Endothelial cell of umbilical vein (primary cell): Measurements from ENCODE around the gene CCR5. TPM values are rescaled to one million over a fixed set of nuclear protein-coding genes. Genes with fewer than 3 reads are reported as not detected.

ENCODE experiments used
- BruUV-seq: library from RNA; stranded (reverse); fragments of 400-500 nt; replicated peaks from 2 replicates; lab custom pipeline; 2021; lab: Mats Ljungman, UMichigan
- CTCF ChIA-PET: fragments of 300-600, 350-600 bp; sonication (Branson Sonifier 250); formaldehyde crosslinking; loops from one replicate; lab custom pipeline; 2021; ENCODE audit warnings: antibody characterized with exemption, inconsistent platforms; lab: Charles Lee
- POLR2A ChIA-PET: fragments of 300-600, 350-600 bp; sonication (Branson Sonifier 250); formaldehyde crosslinking; loops from one replicate; lab custom pipeline; 2021; ENCODE audit warnings: antibody characterized with exemption, inconsistent platforms; lab: Charles Lee
- DNase-seq: peaks from one replicate; pipeline ENCODE4 v3.0.0-alpha.2; 2011; ENCODE audit warnings: low read depth, low spot score
- FAIRE-seq: peaks from 2 replicates; lab custom pipeline; 2011; peaks lifted over from hg19 to GRCh38; lab: Jason Lieb, UNC
- H2AFZ ChIP-seq: 2 replicates; pipeline ENCODE4 v1.6.0; 2012; ENCODE audit warnings: low read depth, low read length, control low read depth, inconsistent platforms
- H3K27ac ChIP-seq: 2 replicates; pipeline ENCODE4 v1.5.1; 2011; ENCODE audit warnings: low read depth, mild to moderate bottlenecking, control low read depth, low read length, moderate library complexity; ENCODE audit not compliant: insufficient read depth
- H3K27me3 ChIP-seq, 2 experiments: 2 replicates each; pipeline versions ENCODE4 v1.6.0 to v1.6.1; 2011; ENCODE audit warnings: low read length in 2 of 2, mixed read lengths in 1 of 2; ENCODE audit not compliant: control insufficient read depth in 2 of 2, insufficient read depth in 2 of 2
- H3K36me3 ChIP-seq, 2 experiments: 2 replicates in 1 of 2; 3 replicates in 1 of 2; pipeline ENCODE4 v1.5.1; 2011; ENCODE audit warnings: low read length in 2 of 2, mild to moderate bottlenecking in 1 of 2, moderate library complexity in 1 of 2; ENCODE audit not compliant: control insufficient read depth in 2 of 2, insufficient read depth in 2 of 2; ENCODE audit errors: extremely low read depth in 1 of 2
- H3K4me1 ChIP-seq: 3 replicates; pipeline ENCODE4 v1.5.1; 2011; ENCODE audit warnings: mild to moderate bottlenecking, low read length; ENCODE audit not compliant: control insufficient read depth, insufficient read depth; ENCODE audit errors: extremely low read depth
- H3K4me2 ChIP-seq: 2 replicates; pipeline ENCODE4 v1.6.1; 2011; ENCODE audit warnings: low read length, control low read depth, mixed read lengths; ENCODE audit not compliant: insufficient read depth
- H3K4me3 ChIP-seq, 3 experiments: fragments of 200-600 bp in 1 of 3; sonication (generic), shearing (Covaris generic) in 1 of 3; replicated peaks in 1 of 3; 2 replicates each; pipeline ENCODE4 v1.5.1; 2011 to 2016; ENCODE audit warnings: control low read depth in 3 of 3, low read length in 3 of 3, mild to moderate bottlenecking in 2 of 3, inconsistent platforms in 1 of 3, low read depth in 1 of 3, moderate library complexity in 1 of 3; ENCODE audit not compliant: insufficient read depth in 1 of 3
- H3K79me2 ChIP-seq: 2 replicates; pipeline ENCODE4 v1.6.0; 2012; ENCODE audit warnings: low read length, inconsistent platforms; ENCODE audit not compliant: control insufficient read depth, insufficient read depth
- H3K9ac ChIP-seq: replicated peaks from 2 replicates; pipeline ENCODE3; 2011; ENCODE audit warnings: low read length, control low read depth; ENCODE audit not compliant: insufficient read depth; ENCODE audit errors: extremely low read depth
- H3K9me1 ChIP-seq: replicated peaks from 3 replicates; pipeline ENCODE4 v1.6.0; 2011; ENCODE audit warnings: mild to moderate bottlenecking, low read length; ENCODE audit not compliant: control insufficient read depth, insufficient read depth; ENCODE audit errors: extremely low read depth
- H3K9me3 ChIP-seq: replicated peaks from 2 replicates; pipeline ENCODE4 v1.5.1; 2012; ENCODE audit warnings: low read length, inconsistent platforms; ENCODE audit not compliant: control insufficient read depth, insufficient read depth
- H4K20me1 ChIP-seq: replicated peaks from 2 replicates; pipeline ENCODE3; 2011; ENCODE audit warnings: mild to moderate bottlenecking, low read length; ENCODE audit not compliant: control insufficient read depth, insufficient read depth; ENCODE audit errors: extremely low read depth
- EZH2 ChIP-seq: IDR thresholded peaks from 2 replicates; pipeline ENCODE4 v1.6.1; 2012; ENCODE audit warnings: borderline replicate concordance, low read depth, mild to moderate bottlenecking, moderate library complexity, low read length, inconsistent platforms; ENCODE audit not compliant: severe bottlenecking
- FOS ChIP-seq: IDR thresholded peaks from 2 replicates; pipeline ENCODE4 v1.6.1; 2011; ENCODE audit warnings: mild to moderate bottlenecking, low read length, moderate library complexity, borderline replicate concordance; ENCODE audit not compliant: insufficient read depth
- GATA2 ChIP-seq: IDR thresholded peaks from 2 replicates; pipeline ENCODE4 v1.7.0; 2011; ENCODE audit warnings: low read depth, mild to moderate bottlenecking, moderate library complexity, mixed read lengths, low read length; ENCODE audit not compliant: insufficient read length, insufficient read depth
- JUN ChIP-seq: IDR thresholded peaks from 2 replicates; pipeline ENCODE4 v1.6.1; 2011; ENCODE audit warnings: borderline replicate concordance, low read depth; ENCODE audit not compliant: insufficient read length, insufficient read depth
- MYC ChIP-seq: IDR thresholded peaks from one replicate; pipeline ENCODE4 v1.6.1; 2011; ENCODE audit warnings: mild to moderate bottlenecking, low read depth, low read length
- POLR2A ChIP-seq: IDR thresholded peaks from 2 replicates; pipeline ENCODE4 v1.6.1; 2012; ENCODE audit warnings: low read depth, mild to moderate bottlenecking, control low read depth, low read length
- POLR2AphosphoS5 ChIP-seq: IDR thresholded peaks from 2 replicates; pipeline ENCODE4 v1.6.1; 2012; ENCODE audit warnings: low read depth, mild to moderate bottlenecking, control low read depth, low read length, moderate library complexity; ENCODE audit not compliant: insufficient read depth
- dilution Hi-C: fragments of 300-500 bp; cut with MboI; formaldehyde crosslinking; loops from one replicate; pipeline ENCODE4 v1.15.0; 2019; ENCODE audit warnings: low sequenced_read_pairs; ENCODE audit not compliant: extremely low pct_ligation_motif_present
- intact Hi-C: fragments of 100-400 bp; cut with micrococcal nuclease; formaldehyde crosslinking; loops from one replicate; pipeline ENCODE4 v1.10.0; 2022
- polyA plus RNA-seq, 4 experiments: library from polyadenylated mRNA; depleted of rRNA in 3 of 4; stranded (reverse) in 3 of 4; unstranded in 1 of 4; fragments of >200 nt; gene quantifications; 2 replicates each; pipeline versions ENCODE4 v1.2.1 to v1.2.3, GENCODE V29; 2011 to 2012; ENCODE audit warnings: missing spikeins in 1 of 4
- total RNA-seq: library from RNA; stranded (reverse); gene quantifications from 2 replicates; pipeline ENCODE4 v1.2.3, GENCODE V29; 2021
- TF ChIP-seq, protein P1 (sequence below): IDR thresholded peaks from 2 replicates; pipeline ENCODE4 v1.6.1; 2011; ENCODE audit not compliant: insufficient read depth, insufficient read length
- TF ChIP-seq, protein P2 (sequence below), 2 donors: IDR thresholded peaks; 1 replicate in 1 of 2; 2 replicates in 1 of 2; pipeline ENCODE4 v1.5.1; 2011; ENCODE audit warnings: low read length in 2 of 2, mild to moderate bottlenecking in 2 of 2, moderate library complexity in 2 of 2, control low read depth in 1 of 2, inconsistent platforms in 1 of 2, low read depth in 1 of 2; ENCODE audit not compliant: insufficient read depth in 1 of 2; ENCODE audit errors: extremely low read depth in 1 of 2

The CCR5 gene
- total and polyA plus RNA-seq, 2 donors (not counting 3 experiments of a cell fraction or from before 2014, with no cell fraction given): not detected

DNA sequence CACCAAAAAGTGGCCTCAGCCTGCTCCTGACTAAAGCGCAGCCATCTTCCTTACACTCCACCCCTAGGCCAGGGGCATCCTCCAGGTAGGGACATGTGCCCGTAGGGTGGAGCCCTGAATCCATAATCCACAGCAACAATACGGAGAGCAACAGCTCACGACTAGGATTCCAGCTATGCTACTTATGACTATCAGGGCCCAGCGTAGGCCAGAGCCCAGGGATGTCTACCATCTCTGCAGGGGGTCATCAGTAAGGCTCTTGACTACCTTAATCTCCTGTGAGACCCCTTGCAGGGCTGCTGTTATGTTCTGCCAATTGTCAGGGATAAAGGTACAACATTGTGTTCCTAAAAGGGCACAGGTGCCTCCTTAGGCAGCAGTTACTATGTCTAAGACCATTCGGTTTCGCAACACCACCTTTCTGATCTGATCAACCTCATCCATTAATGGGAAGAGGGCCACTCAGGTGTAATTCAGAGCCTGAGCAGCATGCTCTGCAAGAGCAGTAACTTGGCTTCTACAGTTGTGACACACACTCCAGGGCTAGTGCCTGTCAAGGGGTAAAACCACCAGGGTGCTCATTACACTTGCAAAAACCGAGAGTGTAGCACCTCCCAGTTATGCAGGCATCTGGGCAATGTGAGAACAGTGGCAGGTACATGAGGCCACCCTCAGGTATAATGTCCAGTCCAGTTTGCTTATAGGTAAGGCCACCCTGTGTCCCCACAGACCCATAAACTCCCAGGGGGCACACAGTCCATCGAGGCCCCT is 47.3 kb downstream of the CCR5 start:
- no peak overlapping the region for H2AFZ ChIP-seq
- peaks cover 10% of the 10 kb centered on the region for H3K4me1 ChIP-seq
- no peaks in the 10 kb centered on the region for H3K27me3 ChIP-seq
- no TSS peak for BruUV-seq
- intact Hi-C loops (no loop called here), dilution Hi-C loops (no loop called here)
- no peaks in the 10 kb centered on the region for H4K20me1 ChIP-seq
- DNase-seq (no peak), FAIRE-seq (no peak)
- CTCF ChIA-PET: no interaction called here
- no peak overlapping the region for H3K9ac ChIP-seq
- H3K4me2 ChIP-seq: no peak overlapping the region
- no peak overlapping the region for H3K27ac ChIP-seq
- no peaks in the 10 kb centered on the region for H3K9me3 ChIP-seq
- H3K9me1 ChIP-seq: no peaks in the 10 kb centered on the region
- H3K4me3 ChIP-seq: no peak overlapping the region
- POLR2A ChIA-PET: no interaction called here
- H3K36me3 ChIP-seq: no peaks in the 10 kb centered on the region
- no peaks in the 10 kb centered on the region for H3K79me2 ChIP-seq
- TF ChIP-seq POLR2A (no peak), MYC (no peak), POLR2AphosphoS5 (no peak), GATA2 (no peak), EZH2 (no peak), JUN (no peak), FOS (no peak)
- TF ChIP-seq, protein P1, sequence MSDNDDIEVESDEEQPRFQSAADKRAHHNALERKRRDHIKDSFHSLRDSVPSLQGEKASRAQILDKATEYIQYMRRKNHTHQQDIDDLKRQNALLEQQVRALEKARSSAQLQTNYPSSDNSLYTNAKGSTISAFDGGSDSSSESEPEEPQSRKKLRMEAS: no peak
- TF ChIP-seq, protein P2, sequence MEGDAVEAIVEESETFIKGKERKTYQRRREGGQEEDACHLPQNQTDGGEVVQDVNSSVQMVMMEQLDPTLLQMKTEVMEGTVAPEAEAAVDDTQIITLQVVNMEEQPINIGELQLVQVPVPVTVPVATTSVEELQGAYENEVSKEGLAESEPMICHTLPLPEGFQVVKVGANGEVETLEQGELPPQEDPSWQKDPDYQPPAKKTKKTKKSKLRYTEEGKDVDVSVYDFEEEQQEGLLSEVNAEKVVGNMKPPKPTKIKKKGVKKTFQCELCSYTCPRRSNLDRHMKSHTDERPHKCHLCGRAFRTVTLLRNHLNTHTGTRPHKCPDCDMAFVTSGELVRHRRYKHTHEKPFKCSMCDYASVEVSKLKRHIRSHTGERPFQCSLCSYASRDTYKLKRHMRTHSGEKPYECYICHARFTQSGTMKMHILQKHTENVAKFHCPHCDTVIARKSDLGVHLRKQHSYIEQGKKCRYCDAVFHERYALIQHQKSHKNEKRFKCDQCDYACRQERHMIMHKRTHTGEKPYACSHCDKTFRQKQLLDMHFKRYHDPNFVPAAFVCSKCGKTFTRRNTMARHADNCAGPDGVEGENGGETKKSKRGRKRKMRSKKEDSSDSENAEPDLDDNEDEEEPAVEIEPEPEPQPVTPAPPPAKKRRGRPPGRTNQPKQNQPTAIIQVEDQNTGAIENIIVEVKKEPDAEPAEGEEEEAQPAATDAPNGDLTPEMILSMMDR (IDR thresholded peaks at IDR 0.05; ENCODE audit: extremely low read depth in 1 of 2, insufficient read depth in 1 of 2, low read depth in 1 of 2, low read length in 2 of 2): no peak
